Stimulated activated CD8-positive, alpha-beta memory T cell treated with anti-CD3 and anti-CD28 coated beads, Interleukin-15, amount 100 ng/mL, for 4 hours (primary cell): ENCODE results near the gene NAA11.
"Not testable (repeated sequence)": the region's sequence is repeated elsewhere in the genome, so short reads cannot be mapped to it uniquely, and the experiment has no call there.

ENCODE experiments used
- DNase-seq, 2 donors: peaks; one replicate each; pipeline ENCODE4 v3.0.0-alpha.2; 2020; ENCODE audit warnings: low read depth in 2 of 2

NAA11 gene

GRCh38 chr4:79308137-79308536 lies 17.7 kb downstream of the NAA11 start:
- no peak for DNase-seq

GRCh38 chr4:79306795-79307194 lies 19.1 kb downstream of the NAA11 start:
- no peak for DNase-seq

GRCh38 chr4:79300280-79300679 lies 25.6 kb downstream of the NAA11 start:
- DNase-seq: no peak

GRCh38 chr4:79298484-79298883 lies 27.4 kb downstream of the NAA11 start:
- no peak for DNase-seq

GRCh38 chr4:79298027-79298426 lies 27.8 kb downstream of the NAA11 start:
- no peak for DNase-seq

GRCh38 chr4:79297479-79297878 lies 28.4 kb downstream of the NAA11 start:
- DNase-seq: no peak

GRCh38 chr4:79296768-79297428 lies 29.0 kb downstream of the NAA11 start:
- DNase-seq: no peak

- DNase-seq: no peak
These were observed 30.8 kb downstream of the NAA11 start for GRCh38 chr4:79295086-79295485.

- no peak for DNase-seq
These were observed 31.8 kb downstream of the NAA11 start for GRCh38 chr4:79294064-79294463.

GRCh38 chr4:79292008-79292407 lies 33.9 kb downstream of the NAA11 start:
- no peak for DNase-seq

- DNase-seq: no peak
These were observed 35.5 kb downstream of the NAA11 start for GRCh38 chr4:79290376-79290775.

GRCh38 chr4:79288185-79288584 lies 37.7 kb downstream of the NAA11 start:
- no peak for DNase-seq

- no peak for DNase-seq
These were observed 38.1 kb downstream of the NAA11 start for GRCh38 chr4:79287718-79288117.

- no peak for DNase-seq
These were observed 38.8 kb downstream of the NAA11 start for GRCh38 chr4:79287076-79287475.

- DNase-seq: no peak
These were observed 44.1 kb downstream of the NAA11 start for GRCh38 chr4:79281566-79282359.

GRCh38 chr4:79277467-79277866 lies 48.4 kb downstream of the NAA11 start:
- not testable (repeated sequence) for DNase-seq

- DNase-seq: no peak
These were observed 51.9 kb downstream of the NAA11 start for GRCh38 chr4:79273915-79274314.

- no peak for DNase-seq
These were observed 53.1 kb downstream of the NAA11 start for GRCh38 chr4:79272761-79273160.

GRCh38 chr4:79272126-79272525 lies 53.7 kb downstream of the NAA11 start:
- DNase-seq: no peak

- DNase-seq: no peak
These were observed 58.2 kb downstream of the NAA11 start for GRCh38 chr4:79267671-79268070.
